ENCODE results near the gene CSK. TPM values are rescaled to one million over a fixed set of nuclear protein-coding genes. Genes with fewer than 3 reads are reported as not detected.

Gene CSK
- total and polyA plus RNA-seq, 8 donors = 15.2 to 61.0 (median 24.0) TPM

- WGBS, 5 donors = 35 to 61% (median 52%) methylated on average over 11 to 13 of the region's 13 CpGs
- TF ChIP-seq, protein P1, sequence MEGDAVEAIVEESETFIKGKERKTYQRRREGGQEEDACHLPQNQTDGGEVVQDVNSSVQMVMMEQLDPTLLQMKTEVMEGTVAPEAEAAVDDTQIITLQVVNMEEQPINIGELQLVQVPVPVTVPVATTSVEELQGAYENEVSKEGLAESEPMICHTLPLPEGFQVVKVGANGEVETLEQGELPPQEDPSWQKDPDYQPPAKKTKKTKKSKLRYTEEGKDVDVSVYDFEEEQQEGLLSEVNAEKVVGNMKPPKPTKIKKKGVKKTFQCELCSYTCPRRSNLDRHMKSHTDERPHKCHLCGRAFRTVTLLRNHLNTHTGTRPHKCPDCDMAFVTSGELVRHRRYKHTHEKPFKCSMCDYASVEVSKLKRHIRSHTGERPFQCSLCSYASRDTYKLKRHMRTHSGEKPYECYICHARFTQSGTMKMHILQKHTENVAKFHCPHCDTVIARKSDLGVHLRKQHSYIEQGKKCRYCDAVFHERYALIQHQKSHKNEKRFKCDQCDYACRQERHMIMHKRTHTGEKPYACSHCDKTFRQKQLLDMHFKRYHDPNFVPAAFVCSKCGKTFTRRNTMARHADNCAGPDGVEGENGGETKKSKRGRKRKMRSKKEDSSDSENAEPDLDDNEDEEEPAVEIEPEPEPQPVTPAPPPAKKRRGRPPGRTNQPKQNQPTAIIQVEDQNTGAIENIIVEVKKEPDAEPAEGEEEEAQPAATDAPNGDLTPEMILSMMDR (IDR thresholded peaks at IDR 0.05) = no peak
- TF ChIP-seq POLR2AphosphoS5 (IDR thresholded peaks at IDR 0.05) (no peak), POLR2A (IDR thresholded peaks at IDR 0.05) (no peak), EP300 (IDR thresholded peaks at IDR 0.05) (no peak)
Observed at GRCh38 chr15:74776821-74777768, 4.8 kb upstream of the CSK start.

DNA sequence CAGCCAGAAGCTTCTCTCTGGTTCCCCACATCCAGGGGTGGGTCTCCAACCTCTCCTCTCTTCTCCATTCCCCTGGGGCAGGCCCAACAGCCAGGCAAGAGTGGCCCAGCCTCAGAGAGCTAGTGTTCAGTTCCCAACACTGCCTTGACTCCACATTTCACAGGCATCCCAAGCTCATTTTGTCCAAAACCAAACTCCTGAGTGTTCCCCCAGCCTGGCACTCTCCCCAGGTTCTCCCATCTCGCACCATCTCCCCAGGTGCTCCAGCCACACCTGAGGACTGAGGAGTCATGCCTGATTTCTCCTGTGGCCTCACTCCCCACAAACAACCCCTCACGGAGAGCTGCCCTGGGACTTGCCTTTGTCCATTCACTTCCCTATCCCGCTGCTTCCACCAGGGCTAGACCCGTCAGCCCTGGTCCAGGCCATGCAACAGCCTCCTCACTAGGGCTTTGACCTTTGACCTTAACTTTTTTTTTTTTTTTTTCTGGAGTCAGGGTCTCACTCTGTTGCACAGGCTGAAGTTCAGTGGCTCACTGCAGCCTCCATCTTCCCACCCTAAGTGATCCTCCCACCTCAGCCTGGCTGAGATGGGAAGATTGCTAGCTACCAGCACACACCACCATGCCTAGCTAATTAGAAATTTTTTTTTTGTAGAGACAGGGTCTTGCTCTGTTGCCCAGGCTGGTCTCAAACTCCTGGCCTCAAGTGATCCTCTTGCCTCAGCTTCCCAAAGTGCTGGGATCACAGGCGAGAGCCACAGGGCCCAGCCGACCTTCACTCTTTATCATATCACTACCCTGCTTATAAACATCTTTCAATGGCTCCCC lies 3.9 kb upstream of the CSK start:
- Histone ChIP-seq H3K27ac (peak overlapping the region in 4 of 5 donors; percentile 57 to 95 (median 75)), H3K36me3 (no peaks in the 10 kb centered on the region), H3K9me3 (no peaks in the 10 kb centered on the region), H3K4me1 (peaks cover 29 to 71% (median 49%) of the 10 kb centered on the region in 4 donors), H3K27me3 (no peaks in the 10 kb centered on the region), H3K4me3 (no peak overlapping the region)
- DNase-seq = no peak
- no peak for TF ChIP-seq POLR2A (IDR thresholded peaks at IDR 0.05)
- TF ChIP-seq POLR2AphosphoS5 (IDR thresholded peaks at IDR 0.05) = no peak
- intact Hi-C loops (cut with DNase I; ENCODE audit: low total_unique reads) = no loop called here
- 83 to 94% (median 89%) methylated on average over 6 of the region's 6 CpGs for WGBS, 5 donors

More at GRCh38 chr15:74776821-74777768, 4.8 kb upstream of the CSK start:
- Histone ChIP-seq H3K4me3 (no peak overlapping the region), H3K4me1 (peaks cover 25 to 67% (median 43%) of the 10 kb centered on the region in 4 donors), H3K27ac (peak overlapping the region; percentile 43 to 95 (median 63)), H3K36me3 (no peaks in the 10 kb centered on the region), H3K9me3 (no peaks in the 10 kb centered on the region), H3K27me3 (no peaks in the 10 kb centered on the region)
- peak in 1 of 2 donors; percentile 63 for DNase-seq
- intact Hi-C loops (cut with DNase I; ENCODE audit: low total_unique reads) = no loop called here

- intact Hi-C loops (cut with DNase I; ENCODE audit: low total_unique reads) = no loop called here
- TF ChIP-seq POLR2AphosphoS5 (IDR thresholded peaks at IDR 0.05) (no peak), POLR2A (IDR thresholded peaks at IDR 0.05) (no peak), EP300 (IDR thresholded peaks at IDR 0.05) (no peak)
- TF ChIP-seq, protein P1 (IDR thresholded peaks at IDR 0.05) = no peak
- H3K4me1 ChIP-seq = peaks cover 35 to 74% (median 55%) of the 10 kb centered on the region in 4 donors
Observed at GRCh38 chr15:74778599-74778970, 3.3 kb upstream of the CSK start.

DNA sequence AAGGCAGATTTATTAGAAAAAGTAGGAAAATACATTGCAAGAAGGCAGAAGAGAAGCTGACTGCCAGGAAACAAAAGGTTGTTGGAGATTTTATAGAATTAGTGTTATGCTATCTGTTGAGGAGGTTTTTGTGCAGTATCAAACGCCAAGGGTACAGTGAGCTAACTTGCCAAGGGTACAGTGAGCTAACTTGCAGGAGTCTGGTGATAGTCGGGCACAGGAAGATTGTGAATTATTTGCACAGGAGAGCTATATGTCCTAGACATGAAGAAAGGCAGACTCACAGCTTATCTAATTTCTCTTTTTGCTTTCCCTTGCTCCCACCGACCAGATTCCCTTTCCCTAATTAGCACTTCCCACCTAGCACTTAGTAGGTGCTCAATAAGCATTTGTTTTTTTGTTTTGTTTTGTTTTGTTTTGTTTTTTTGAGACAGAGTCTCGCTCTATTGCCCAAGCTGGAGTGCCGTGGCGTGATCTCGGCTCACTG lies 2.7 kb upstream of the CSK start:
- TF ChIP-seq, protein P1 (IDR thresholded peaks at IDR 0.05) = no peak
- TF ChIP-seq POLR2A (IDR thresholded peaks at IDR 0.05) (no peak), EP300 (IDR thresholded peaks at IDR 0.05) (no peak), POLR2AphosphoS5 (IDR thresholded peaks at IDR 0.05) (no peak)
- H3K27me3 ChIP-seq = no peaks in the 10 kb centered on the region
- WGBS, 5 donors = 59 to 73% (median 66%) methylated on average over 7 of the region's 7 CpGs
- peak overlapping the region; percentile 64 to 95 (median 87) for H3K27ac ChIP-seq
- no peak for DNase-seq
- intact Hi-C loops (cut with DNase I; ENCODE audit: low total_unique reads) = no loop called here
- H3K9me3 ChIP-seq = no peaks in the 10 kb centered on the region
- peaks cover 41 to 78% (median 61%) of the 10 kb centered on the region in 4 donors for H3K4me1 ChIP-seq
- no peak overlapping the region for H3K4me3 ChIP-seq
- no peaks in the 10 kb centered on the region for H3K36me3 ChIP-seq

More at GRCh38 chr15:74778599-74778970, 3.3 kb upstream of the CSK start:
- WGBS, 5 donors = 87 to 94% (median 90%) methylated on average over 5 of the region's 5 CpGs
- Histone ChIP-seq H3K36me3 (no peaks in the 10 kb centered on the region), H3K27ac (peak overlapping the region in 2 of 5 donors; percentile 87 to 95), H3K9me3 (no peaks in the 10 kb centered on the region), H3K4me3 (no peak overlapping the region), H3K27me3 (no peaks in the 10 kb centered on the region)
- no peak for DNase-seq
